Endodermal cell (in vitro differentiated cells): Measurements from ENCODE around the gene TMEM109. TPM values are rescaled to one million over a fixed set of nuclear protein-coding genes. Genes with fewer than 3 reads are reported as not detected.

ENCODE experiments used
- DNase-seq: peaks from one replicate; pipeline ENCODE4 v3.0.0-alpha.2; 2017
- H3K27ac ChIP-seq: 2 replicates; pipeline ENCODE4 v1.5.1; 2013; ENCODE audit warnings: mild to moderate bottlenecking, low read depth, low read length, moderate library complexity
- H3K27me3 ChIP-seq: 2 replicates; pipeline ENCODE4 v1.6.1; 2013; ENCODE audit warnings: mild to moderate bottlenecking, low read length, moderate library complexity; ENCODE audit not compliant: insufficient read depth, control insufficient read depth, poor library complexity, severe bottlenecking
- H3K36me3 ChIP-seq: 2 replicates; pipeline ENCODE4 v1.7.0; 2013; ENCODE audit warnings: mild to moderate bottlenecking, low read length, moderate library complexity; ENCODE audit not compliant: control insufficient read depth, insufficient read depth
- H3K4me1 ChIP-seq: one replicate; pipeline ENCODE4 v1.7.0; 2013; ENCODE audit warnings: low read length; ENCODE audit not compliant: control insufficient read depth, insufficient read depth
- H3K4me3 ChIP-seq: 2 replicates; pipeline ENCODE4 v1.5.1; 2013; ENCODE audit warnings: mild to moderate bottlenecking, low read length, moderate library complexity
- H3K9ac ChIP-seq: 2 replicates; pipeline ENCODE4 v1.6.1; 2013; ENCODE audit warnings: mild to moderate bottlenecking, low read length, moderate library complexity; ENCODE audit not compliant: poor library complexity, severe bottlenecking; ENCODE audit errors: extremely low read depth
- H3K9me3 ChIP-seq: 2 replicates; pipeline ENCODE4 v1.6.1; 2013; ENCODE audit warnings: mild to moderate bottlenecking, low read length, moderate library complexity; ENCODE audit not compliant: control insufficient read depth
- H3K27ac Mint-ChIP-seq: 2 replicates; pipeline ENCODE4 v1.8.0; 2020; ENCODE audit warnings: mixed read lengths
- H3K27me3 Mint-ChIP-seq: 2 replicates; pipeline ENCODE4 v1.8.0; 2021; ENCODE audit warnings: mild to moderate bottlenecking, mixed read lengths; ENCODE audit not compliant: insufficient read depth
- H3K36me3 Mint-ChIP-seq: 2 replicates; pipeline ENCODE4 v1.8.0; 2020; ENCODE audit warnings: low read depth, mixed read lengths
- H3K4me1 Mint-ChIP-seq: 2 replicates; pipeline ENCODE4 v1.8.0; 2020; ENCODE audit warnings: mixed read lengths
- H3K4me3 Mint-ChIP-seq: 2 replicates; pipeline ENCODE4 v1.8.0; 2020; ENCODE audit warnings: mild to moderate bottlenecking, moderate library complexity, mixed read lengths
- H3K9me3 Mint-ChIP-seq: 2 replicates; pipeline ENCODE4 v1.8.0; 2020; ENCODE audit warnings: mild to moderate bottlenecking, mixed read lengths
- WGBS, 2 experiments: methylation state at CpG; one replicate each; pipeline versions ENCODE4 v1.1.5 to v1.1.7; 2013; ENCODE audit warnings: missing lambda C conversion rate in 2 of 2, mixed read lengths in 1 of 2; ENCODE audit not compliant: insufficient coverage in 1 of 2, insufficient read length in 1 of 2; 5-methylcytosine and 5-hydroxymethylcytosine counted together
- total RNA-seq, 2 donors: library from RNA; stranded (reverse); fragmentation: NEBNext Ultra II Directional in 1 of 2; extraction: Animal tissue kit (Norgen Biotek cat#: 25700) in 1 of 2; gene quantifications; 2 replicates in 1 of 2; 3 replicates in 1 of 2; pipeline ENCODE4 v1.2.1, GENCODE V29; 2021
- TF ChIP-seq, protein P1 (sequence below): fragments of 200-600 bp; sonication (generic); conservative IDR thresholded peaks from 2 replicates; pipeline ENCODE4 v1.5.0; 2021; ENCODE audit warnings: antibody characterized with exemption, mild to moderate bottlenecking

TMEM109 gene
- total RNA-seq, 2 donors from 2014 or later, result 41.4 to 56.8 TPM

DNA sequence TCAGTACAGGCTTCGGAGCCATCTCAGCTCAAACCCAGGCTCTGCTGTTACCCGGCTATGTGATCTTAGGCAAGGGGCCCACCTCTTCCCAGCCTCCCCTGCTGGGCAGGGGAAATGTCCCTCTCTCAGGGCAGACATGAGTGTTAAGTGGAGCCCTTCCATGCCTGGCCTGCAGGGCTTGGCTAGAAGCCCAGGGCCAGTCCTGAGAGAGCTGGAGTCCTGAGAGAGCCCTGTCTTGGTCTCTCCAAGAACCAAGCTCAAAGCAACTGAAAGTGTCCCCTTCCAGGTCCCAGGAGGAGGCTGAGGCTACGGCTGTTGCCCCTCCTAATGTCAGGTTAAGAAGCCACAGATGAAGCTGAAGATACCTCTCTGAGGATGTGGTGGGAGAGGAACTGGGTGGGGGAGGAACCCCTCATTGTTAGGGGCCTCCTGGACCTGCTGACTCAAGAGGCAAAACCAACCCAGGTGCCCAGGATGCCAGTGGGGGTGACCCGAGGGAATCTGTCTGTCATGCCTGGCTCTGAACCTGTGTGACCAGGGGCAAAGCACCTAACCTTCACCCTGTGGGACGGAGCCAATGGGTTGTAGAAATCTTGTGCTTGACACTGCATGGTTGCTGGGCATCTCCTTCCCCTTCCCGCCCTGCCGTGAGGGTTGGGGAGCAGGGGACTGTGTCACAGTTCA, 42.4 kb upstream of the TMEM109 start:
- no peaks in the 10 kb centered on the region for H3K4me1 ChIP-seq
- Mint-ChIP-seq H3K9me3 (no peaks in the 10 kb centered on the region), H3K4me3 (no peak overlapping the region), H3K4me1 (peaks cover 4% of the 10 kb centered on the region), H3K27ac (no peak overlapping the region), H3K36me3 (no peaks in the 10 kb centered on the region), H3K27me3 (peaks cover 1% of the 10 kb centered on the region)
- H3K36me3 ChIP-seq, result no peaks in the 10 kb centered on the region
- H3K27me3 ChIP-seq, result no peaks in the 10 kb centered on the region
- H3K27ac ChIP-seq, result no peak overlapping the region
- H3K9ac ChIP-seq, result no peak overlapping the region
- H3K9me3 ChIP-seq, result no peaks in the 10 kb centered on the region
- 90 to 91% methylated on average over 4 to 7 of the region's 7 CpGs for WGBS, 2 experiments
- TF ChIP-seq, protein P1, sequence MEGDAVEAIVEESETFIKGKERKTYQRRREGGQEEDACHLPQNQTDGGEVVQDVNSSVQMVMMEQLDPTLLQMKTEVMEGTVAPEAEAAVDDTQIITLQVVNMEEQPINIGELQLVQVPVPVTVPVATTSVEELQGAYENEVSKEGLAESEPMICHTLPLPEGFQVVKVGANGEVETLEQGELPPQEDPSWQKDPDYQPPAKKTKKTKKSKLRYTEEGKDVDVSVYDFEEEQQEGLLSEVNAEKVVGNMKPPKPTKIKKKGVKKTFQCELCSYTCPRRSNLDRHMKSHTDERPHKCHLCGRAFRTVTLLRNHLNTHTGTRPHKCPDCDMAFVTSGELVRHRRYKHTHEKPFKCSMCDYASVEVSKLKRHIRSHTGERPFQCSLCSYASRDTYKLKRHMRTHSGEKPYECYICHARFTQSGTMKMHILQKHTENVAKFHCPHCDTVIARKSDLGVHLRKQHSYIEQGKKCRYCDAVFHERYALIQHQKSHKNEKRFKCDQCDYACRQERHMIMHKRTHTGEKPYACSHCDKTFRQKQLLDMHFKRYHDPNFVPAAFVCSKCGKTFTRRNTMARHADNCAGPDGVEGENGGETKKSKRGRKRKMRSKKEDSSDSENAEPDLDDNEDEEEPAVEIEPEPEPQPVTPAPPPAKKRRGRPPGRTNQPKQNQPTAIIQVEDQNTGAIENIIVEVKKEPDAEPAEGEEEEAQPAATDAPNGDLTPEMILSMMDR, result no peak
- peak; percentile 61 for DNase-seq
- no peak overlapping the region for H3K4me3 ChIP-seq

DNA sequence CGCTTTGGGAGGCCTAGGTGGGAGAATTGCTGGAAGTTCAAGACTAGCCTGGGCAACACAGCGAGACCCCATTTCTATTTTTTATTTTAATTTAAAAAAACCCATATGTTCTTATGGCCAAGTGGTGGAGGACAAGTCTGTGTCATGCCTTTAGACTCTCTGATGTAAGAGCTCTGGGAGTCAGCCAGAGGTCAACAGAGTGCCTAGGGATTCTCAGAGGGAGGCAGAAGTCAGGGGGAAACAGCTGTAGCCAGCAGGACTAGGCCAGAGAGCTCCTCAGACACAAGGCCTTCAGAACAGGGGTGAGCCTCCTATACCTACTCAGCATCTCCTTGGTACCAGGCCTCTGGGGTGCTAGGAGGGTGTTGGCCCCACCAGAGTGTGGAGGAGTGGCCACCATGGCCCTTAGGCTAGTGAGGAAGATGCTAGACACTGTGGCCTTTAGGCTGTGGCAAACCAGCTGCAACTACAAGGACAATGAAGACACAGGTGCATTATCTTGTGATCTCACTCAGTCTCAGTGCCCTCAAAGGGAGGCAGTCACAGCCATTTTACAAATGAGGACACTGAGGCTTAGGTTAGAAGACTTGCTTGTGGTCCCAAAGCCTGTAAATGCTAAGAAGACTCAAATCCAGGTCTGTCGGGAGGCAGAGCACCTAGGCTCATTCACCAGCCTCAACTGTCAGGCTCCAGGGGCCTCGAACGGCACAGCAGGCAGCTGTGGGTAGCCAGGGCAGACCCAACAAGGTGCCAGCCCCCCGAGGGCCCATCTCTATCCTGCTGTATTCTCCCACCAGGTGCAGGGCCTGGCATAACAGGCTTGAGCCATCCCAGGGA, 41.6 kb upstream of the TMEM109 start:
- H3K4me1 Mint-ChIP-seq, result peaks cover 4% of the 10 kb centered on the region
- WGBS, 2 experiments, result 87 to 100% methylated on average over 4 to 5 of the region's 6 CpGs
- H3K27me3 ChIP-seq, result no peaks in the 10 kb centered on the region
- no peaks in the 10 kb centered on the region for H3K36me3 Mint-ChIP-seq
- no peak overlapping the region for H3K4me3 Mint-ChIP-seq
- no peaks in the 10 kb centered on the region for H3K4me1 ChIP-seq
- H3K9me3 ChIP-seq, result no peaks in the 10 kb centered on the region
- no peak overlapping the region for H3K9ac ChIP-seq
- no peak overlapping the region for H3K4me3 ChIP-seq
- H3K9me3 Mint-ChIP-seq, result no peaks in the 10 kb centered on the region
- H3K27ac ChIP-seq, result no peak overlapping the region
- peaks cover 1% of the 10 kb centered on the region for H3K27me3 Mint-ChIP-seq
- no peak overlapping the region for H3K27ac Mint-ChIP-seq
- H3K36me3 ChIP-seq, result peaks cover 1% of the 10 kb centered on the region
- no peak for DNase-seq
- TF ChIP-seq, protein P1, result no peak

DNA sequence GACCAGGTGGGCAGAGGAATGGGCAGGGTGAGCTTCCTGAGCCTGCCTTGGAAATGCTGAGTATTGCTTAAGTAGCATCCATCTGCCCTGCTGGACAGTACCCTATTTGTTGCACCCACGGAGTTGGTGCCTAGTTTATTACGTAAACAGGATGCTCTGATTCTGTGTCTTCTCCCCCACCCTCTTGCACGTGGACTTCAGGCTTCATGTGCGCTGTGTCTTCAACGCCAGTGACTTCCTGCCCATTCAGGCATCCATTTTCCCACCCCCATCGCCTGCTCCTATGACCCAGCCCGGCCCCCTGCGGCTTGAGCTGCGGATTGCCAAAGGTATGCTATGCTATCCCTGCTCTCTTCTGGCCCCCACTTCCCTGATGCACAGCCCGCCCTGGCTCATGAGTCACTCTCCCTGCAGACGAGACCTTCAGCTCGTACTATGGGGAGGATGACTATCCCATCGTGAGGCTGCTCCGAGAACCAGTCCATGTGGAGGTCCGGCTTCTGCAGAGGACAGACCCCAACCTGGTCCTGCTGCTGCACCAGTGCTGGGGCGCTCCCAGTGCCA, 40.9 kb upstream of the TMEM109 start:
- Mint-ChIP-seq H3K4me1 (peaks cover 4% of the 10 kb centered on the region), H3K27me3 (peaks cover 1% of the 10 kb centered on the region), H3K36me3 (no peaks in the 10 kb centered on the region), H3K9me3 (no peaks in the 10 kb centered on the region), H3K4me3 (no peak overlapping the region), H3K27ac (no peak overlapping the region)
- no peaks in the 10 kb centered on the region for H3K9me3 ChIP-seq
- no peaks in the 10 kb centered on the region for H3K27me3 ChIP-seq
- 54 to 72% methylated on average over 9 to 16 of the region's 16 CpGs for WGBS, 2 experiments
- peaks cover 8% of the 10 kb centered on the region for H3K36me3 ChIP-seq
- no peak overlapping the region for H3K4me3 ChIP-seq
- no peaks in the 10 kb centered on the region for H3K4me1 ChIP-seq
- no peak overlapping the region for H3K27ac ChIP-seq
- DNase-seq, result peak; percentile 80
- TF ChIP-seq, protein P1, result no peak
- H3K9ac ChIP-seq, result no peak overlapping the region
